Sigmoid colon (tissue), 7 donors: ENCODE data around the gene SHKBP1. TPM values are rescaled to one million over a fixed set of nuclear protein-coding genes. Genes with fewer than 3 reads are reported as not detected.

ENCODE experiments used
- DNase-seq: peaks from one replicate; pipeline ENCODE4 v3.0.0-alpha.2; 2019
- H3K27ac ChIP-seq, 4 donors: fragments of 200-600 bp; sonication (generic); one replicate each; pipeline ENCODE4 v1.5.1; 2016 to 2019; ENCODE audit warnings: mild to moderate bottlenecking in 1 of 4
- H3K27me3 ChIP-seq, 3 donors: fragments of 200-600 bp; sonication (generic); one replicate each; pipeline ENCODE4 v1.5.1; 2019; ENCODE audit warnings: mild to moderate bottlenecking in 1 of 3
- H3K36me3 ChIP-seq, 4 donors: fragments of 200-600 bp; sonication (generic); one replicate each; pipeline ENCODE4 v1.5.1; 2016 to 2019
- H3K4me1 ChIP-seq, 4 donors: fragments of 200-600 bp; sonication (generic); one replicate each; pipeline ENCODE4 v1.5.1; 2017 to 2019
- H3K4me3 ChIP-seq, 4 donors: fragments of 200-600 bp; sonication (generic); one replicate each; pipeline ENCODE4 v1.5.1; 2017 to 2019; ENCODE audit warnings: mild to moderate bottlenecking in 2 of 4, moderate library complexity in 1 of 4
- H3K9me3 ChIP-seq, 4 donors: fragments of 200-600 bp in 3 of 4; sonication (generic) in 3 of 4; one replicate each; pipeline versions ENCODE4 v1.5.1 to v1.6.1; 2013 to 2019
- EP300 ChIP-seq, 4 donors: sonication (generic); formaldehyde crosslinking; IDR thresholded peaks; one replicate each; pipeline ENCODE4 v1.6.1; 2017; ENCODE audit warnings: antibody characterized with exemption in 4 of 4
- POLR2A ChIP-seq, 2 donors: fragments of 450-650 bp; IDR thresholded peaks; one replicate each; pipeline ENCODE4 v1.6.1; 2016; ENCODE audit warnings: antibody characterized with exemption in 2 of 2, mild to moderate bottlenecking in 2 of 2, moderate library complexity in 2 of 2
- POLR2AphosphoS5 ChIP-seq, 4 donors: sonication (generic); formaldehyde crosslinking; IDR thresholded peaks; one replicate each; pipeline ENCODE4 v1.6.1; 2017; ENCODE audit warnings: antibody characterized with exemption in 4 of 4
- WGBS, 2 donors: extraction: QIAGEN DNeasy Blood & Tissue Kit; methylation state at CpG; one replicate each; pipeline ENCODE4 v1.1.7; 2013; 5-methylcytosine and 5-hydroxymethylcytosine counted together
- intact Hi-C: fragments of 100-400 bp; cut with DNase I; formaldehyde crosslinking; loops from one replicate; pipeline ENCODE4 v1.15.1; 2023
- polyA plus RNA-seq, 3 donors: library from polyadenylated mRNA; stranded (reverse); fragments of 200-250 nt; gene quantifications; one replicate each; pipeline ENCODE4 v1.2.3, GENCODE V29; 2013
- total RNA-seq, 4 donors: library from RNA; depleted of rRNA; stranded (reverse); fragments of >200 nt; gene quantifications; one replicate each; pipeline ENCODE4 v1.1.0, GENCODE V29; 2016
- TF ChIP-seq, protein P1 (sequence below), 4 experiments: fragments of 450-650 bp in 3 of 4; fragments of 200-600 bp in 1 of 4; IDR thresholded peaks; one replicate each; pipeline ENCODE4 v1.5.1; 2016 to 2019; ENCODE audit warnings: antibody characterized with exemption in 4 of 4, mild to moderate bottlenecking in 3 of 4, moderate library complexity in 2 of 4
- donor health status: healthy with polysubstance abuse.
- donor health status: Bipolar disorder and iron deficiency.
- donor health status: healthy.

The SHKBP1 gene, protein sequence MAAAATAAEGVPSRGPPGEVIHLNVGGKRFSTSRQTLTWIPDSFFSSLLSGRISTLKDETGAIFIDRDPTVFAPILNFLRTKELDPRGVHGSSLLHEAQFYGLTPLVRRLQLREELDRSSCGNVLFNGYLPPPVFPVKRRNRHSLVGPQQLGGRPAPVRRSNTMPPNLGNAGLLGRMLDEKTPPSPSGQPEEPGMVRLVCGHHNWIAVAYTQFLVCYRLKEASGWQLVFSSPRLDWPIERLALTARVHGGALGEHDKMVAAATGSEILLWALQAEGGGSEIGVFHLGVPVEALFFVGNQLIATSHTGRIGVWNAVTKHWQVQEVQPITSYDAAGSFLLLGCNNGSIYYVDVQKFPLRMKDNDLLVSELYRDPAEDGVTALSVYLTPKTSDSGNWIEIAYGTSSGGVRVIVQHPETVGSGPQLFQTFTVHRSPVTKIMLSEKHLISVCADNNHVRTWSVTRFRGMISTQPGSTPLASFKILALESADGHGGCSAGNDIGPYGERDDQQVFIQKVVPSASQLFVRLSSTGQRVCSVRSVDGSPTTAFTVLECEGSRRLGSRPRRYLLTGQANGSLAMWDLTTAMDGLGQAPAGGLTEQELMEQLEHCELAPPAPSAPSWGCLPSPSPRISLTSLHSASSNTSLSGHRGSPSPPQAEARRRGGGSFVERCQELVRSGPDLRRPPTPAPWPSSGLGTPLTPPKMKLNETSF
- total RNA-seq (10 to 100 TPM; 15.9 to 36.3 (median 33.8) TPM), polyA plus RNA-seq (10 to 100 TPM; 50.2 to 81.0 (median 52.9) TPM)

DNA sequence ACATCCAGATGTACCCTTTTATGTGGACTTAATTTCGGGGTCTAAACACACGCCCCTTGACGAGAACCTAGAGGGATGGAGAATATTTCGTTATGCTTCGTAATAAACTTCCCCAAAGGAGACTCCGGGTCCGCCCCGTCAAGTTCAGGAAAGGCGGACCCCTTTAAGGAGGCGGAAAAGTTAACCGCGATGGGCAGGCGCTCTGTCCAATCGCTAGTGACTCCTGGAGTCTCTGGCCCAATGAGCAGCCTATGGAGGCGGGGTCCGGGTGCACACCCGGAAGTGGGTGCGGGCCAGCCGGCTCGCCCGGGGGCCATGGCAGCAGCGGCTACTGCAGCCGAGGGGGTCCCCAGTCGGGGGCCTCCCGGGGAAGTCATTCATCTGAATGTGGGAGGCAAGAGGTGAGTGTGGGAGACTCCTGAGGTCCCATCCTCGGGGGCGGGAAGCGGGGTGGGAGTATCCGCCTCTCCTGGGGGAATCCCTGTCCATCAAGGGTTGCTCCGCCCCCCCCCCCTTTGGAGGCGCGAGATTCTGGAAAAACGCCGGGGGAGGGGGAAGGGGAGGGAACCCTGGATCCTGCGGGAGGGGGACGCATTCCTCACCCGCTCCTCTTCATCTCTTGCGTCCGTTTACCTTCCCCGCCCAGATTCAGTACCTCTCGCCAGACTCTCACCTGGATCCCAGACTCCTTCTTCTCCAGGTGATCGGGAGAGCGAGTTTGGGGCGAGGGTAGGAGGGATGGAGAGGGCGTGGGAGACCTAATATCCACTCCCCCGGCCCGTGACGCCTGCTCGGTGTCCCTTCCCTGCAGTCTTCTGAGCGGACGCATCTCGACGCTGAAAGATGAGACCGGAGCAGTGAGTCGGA is at the start of gene SHKBP1:
Gene SHKBP1 (plus strand): TSS at position 289 of the 867 bp plus-strand sequence. CDS start 27 bp downstream, at position 316.
- peak; percentile 98 for DNase-seq
- Histone ChIP-seq H3K4me1 (peaks cover 0 to 26% (median 14%) of the 10 kb centered on the region in 4 donors), H3K36me3 (peaks cover 0 to 19% (median 10%) of the 10 kb centered on the region in 4 donors), H3K4me3 (peak within 1 kb of the TSS; percentile 65 to 92 (median 83)), H3K9me3 (no peaks in the 10 kb centered on the region), H3K27ac (peak within 1 kb of the TSS; percentile 77 to 87 (median 84)), H3K27me3 (no peaks in the 10 kb centered on the region)
- WGBS, 2 donors = 1 to 2% methylated on average over 54 to 55 of the region's 55 CpGs
- intact Hi-C loops = loop anchor here (2.0 kb wide), 1 partner anchor 20 kb away; no protein-coding TSS in a partner anchor
- TF ChIP-seq POLR2A (IDR thresholded peaks at IDR 0.05) (peak; percentile 40 to 51), POLR2AphosphoS5 (IDR thresholded peaks at IDR 0.05) (peak; percentile 38 to 81 (median 73)), EP300 (IDR thresholded peaks at IDR 0.05) (no peak)

DNA sequence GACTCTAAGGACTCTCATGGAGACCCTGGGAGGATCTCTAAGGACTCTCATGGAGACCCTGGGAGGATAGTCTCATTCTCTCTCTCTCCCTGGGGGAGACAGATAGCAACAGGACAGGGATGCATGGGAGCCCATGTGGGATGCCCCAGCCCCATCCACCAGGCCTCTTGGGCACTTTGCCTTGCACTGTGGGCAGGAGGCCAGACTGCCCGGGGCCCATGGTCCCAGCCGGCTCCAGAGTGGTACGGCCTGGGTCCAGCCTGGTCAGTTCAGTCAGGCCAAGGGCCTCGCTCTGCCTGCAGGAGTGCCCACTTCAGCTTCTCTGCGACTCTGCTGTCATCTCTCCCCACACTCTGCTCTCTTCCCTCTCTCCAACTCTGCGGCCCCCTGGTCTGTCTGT is 48.6 kb upstream of the SHKBP1 start:
- Histone ChIP-seq H3K36me3 (no peaks in the 10 kb centered on the region), H3K27me3 (peaks cover 0 to 6% (median 6%) of the 10 kb centered on the region in 3 donors), H3K9me3 (no peaks in the 10 kb centered on the region), H3K4me1 (peaks cover 0 to 18% (median 15%) of the 10 kb centered on the region in 4 donors), H3K27ac (no peak overlapping the region), H3K4me3 (no peak overlapping the region)
- 79 to 89% methylated on average over 6 of the region's 6 CpGs for WGBS, 2 donors
- intact Hi-C loops = loop anchor here (2.0 to 10.0 kb wide), 5 partner anchors 43 to 223 kb away; partner anchors contain the start of genes BLVRB and SPTBN4
- TF ChIP-seq, protein P1, sequence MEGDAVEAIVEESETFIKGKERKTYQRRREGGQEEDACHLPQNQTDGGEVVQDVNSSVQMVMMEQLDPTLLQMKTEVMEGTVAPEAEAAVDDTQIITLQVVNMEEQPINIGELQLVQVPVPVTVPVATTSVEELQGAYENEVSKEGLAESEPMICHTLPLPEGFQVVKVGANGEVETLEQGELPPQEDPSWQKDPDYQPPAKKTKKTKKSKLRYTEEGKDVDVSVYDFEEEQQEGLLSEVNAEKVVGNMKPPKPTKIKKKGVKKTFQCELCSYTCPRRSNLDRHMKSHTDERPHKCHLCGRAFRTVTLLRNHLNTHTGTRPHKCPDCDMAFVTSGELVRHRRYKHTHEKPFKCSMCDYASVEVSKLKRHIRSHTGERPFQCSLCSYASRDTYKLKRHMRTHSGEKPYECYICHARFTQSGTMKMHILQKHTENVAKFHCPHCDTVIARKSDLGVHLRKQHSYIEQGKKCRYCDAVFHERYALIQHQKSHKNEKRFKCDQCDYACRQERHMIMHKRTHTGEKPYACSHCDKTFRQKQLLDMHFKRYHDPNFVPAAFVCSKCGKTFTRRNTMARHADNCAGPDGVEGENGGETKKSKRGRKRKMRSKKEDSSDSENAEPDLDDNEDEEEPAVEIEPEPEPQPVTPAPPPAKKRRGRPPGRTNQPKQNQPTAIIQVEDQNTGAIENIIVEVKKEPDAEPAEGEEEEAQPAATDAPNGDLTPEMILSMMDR (IDR thresholded peaks at IDR 0.05) = no peak
- TF ChIP-seq POLR2A (IDR thresholded peaks at IDR 0.05) (no peak), EP300 (IDR thresholded peaks at IDR 0.05) (no peak)
- no peak for DNase-seq

DNA sequence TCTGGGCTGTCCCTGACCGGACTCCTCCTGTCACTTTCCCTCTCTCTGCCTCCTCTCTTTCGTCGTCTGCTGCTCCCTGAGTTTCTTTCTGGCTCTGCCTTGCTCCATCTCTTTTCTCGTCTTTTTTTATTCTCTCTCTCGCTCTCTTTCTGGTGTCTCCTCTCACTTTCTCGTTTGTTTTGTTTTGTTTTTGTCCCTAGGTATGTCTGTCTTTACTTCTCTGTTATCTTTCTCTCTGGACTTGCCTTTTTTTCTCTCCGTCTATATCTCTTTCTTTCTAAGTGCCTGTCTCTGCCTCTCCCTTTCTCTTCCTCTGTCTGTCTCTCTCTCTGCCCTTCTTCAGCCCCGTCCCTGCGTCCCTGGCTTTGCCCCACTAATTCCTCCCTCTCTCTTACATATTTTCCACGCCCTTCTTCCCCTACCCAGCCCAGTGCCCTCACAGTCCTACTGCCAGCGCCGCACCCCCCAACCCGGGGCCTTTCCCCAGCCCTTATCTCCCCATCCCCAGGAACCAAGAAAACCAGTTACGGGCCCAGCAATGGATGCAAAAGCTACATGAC is 48.1 kb upstream of the SHKBP1 start:
- H3K36me3 ChIP-seq = no peaks in the 10 kb centered on the region
- H3K9me3 ChIP-seq = no peaks in the 10 kb centered on the region
- no peak overlapping the region for H3K27ac ChIP-seq
- intact Hi-C loops = loop anchor here (1.0 to 10.0 kb wide), 6 partner anchors 42 to 224 kb away; partner anchors contain the start of genes BLVRB and SPTBN4
- TF ChIP-seq EP300 (IDR thresholded peaks at IDR 0.05) = no peak
- no peak for TF ChIP-seq POLR2AphosphoS5 (IDR thresholded peaks at IDR 0.05)
- TF ChIP-seq, protein P1 (IDR thresholded peaks at IDR 0.05) = no peak
- TF ChIP-seq POLR2A (IDR thresholded peaks at IDR 0.05) = no peak
- peaks cover 0 to 18% (median 15%) of the 10 kb centered on the region in 4 donors for H3K4me1 ChIP-seq
- 65 to 73% methylated on average over 14 of the region's 14 CpGs for WGBS, 2 donors
- DNase-seq = no peak
- H3K4me3 ChIP-seq = no peak overlapping the region
- H3K27me3 ChIP-seq = peaks cover 0 to 6% (median 6%) of the 10 kb centered on the region in 3 donors

DNA sequence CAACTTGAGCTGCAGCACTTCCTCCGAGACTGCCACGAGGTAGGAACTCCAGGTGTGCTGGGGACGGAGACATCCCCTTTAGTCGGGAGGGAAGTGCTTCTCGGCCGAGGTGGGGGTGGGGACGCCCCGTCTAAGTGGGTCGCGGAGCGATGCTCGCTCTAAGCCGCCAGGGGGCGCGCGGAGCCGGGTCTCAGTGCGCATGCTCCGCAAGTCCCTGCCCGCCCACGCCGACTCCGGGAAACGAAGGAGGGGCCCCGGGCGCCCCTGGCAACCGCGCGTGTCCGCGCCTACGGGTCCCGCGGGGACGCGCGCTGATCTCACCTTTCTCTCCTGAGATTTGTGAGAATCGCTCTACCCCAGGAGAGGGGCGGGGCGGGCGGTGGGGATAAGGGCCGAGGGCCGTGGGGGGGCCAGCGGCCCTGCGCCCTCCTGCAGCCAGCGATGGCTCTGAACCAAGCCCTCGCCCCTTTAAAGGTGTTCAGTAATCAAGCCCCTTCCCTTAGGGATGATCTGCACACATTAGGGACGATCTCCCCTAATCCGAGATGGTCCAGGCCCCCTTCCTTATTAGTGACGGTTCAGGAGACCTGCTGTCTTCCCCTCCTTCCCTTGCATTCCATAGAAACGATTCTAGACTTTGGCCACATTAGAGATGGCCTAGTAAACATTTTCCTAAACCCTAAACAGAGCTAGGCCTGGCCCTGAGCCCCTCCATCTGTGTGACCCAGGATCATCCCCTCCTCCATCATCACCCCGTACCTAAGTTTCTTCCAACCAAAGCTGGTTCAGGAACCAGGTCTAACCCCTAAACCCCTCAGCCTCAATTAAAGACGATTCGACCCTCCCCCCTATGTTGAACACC is 47.3 kb upstream of the SHKBP1 start:
- 2 to 3% methylated on average over 54 of the region's 54 CpGs for WGBS, 2 donors

More for the DNA sequence above, 47.3 kb upstream of the SHKBP1 start:
- Histone ChIP-seq H3K4me1 (peaks cover 0 to 18% (median 15%) of the 10 kb centered on the region in 4 donors), H3K4me3 (peak overlapping the region; percentile 20 to 61 (median 56)), H3K9me3 (peaks cover 0 to 4% (median 0%) of the 10 kb centered on the region in 4 donors), H3K27ac (peak overlapping the region in 3 of 4 donors; percentile 43 to 55 (median 52)), H3K27me3 (peaks cover 0 to 6% (median 6%) of the 10 kb centered on the region in 3 donors), H3K36me3 (peaks cover 0 to 5% (median 0%) of the 10 kb centered on the region in 4 donors)
- DNase-seq = peak; percentile 92
- intact Hi-C loops = loop anchor here (1.0 to 10.0 kb wide), 6 partner anchors 41 to 225 kb away; partner anchors contain the start of genes BLVRB and SPTBN4
- TF ChIP-seq, protein P1 (IDR thresholded peaks at IDR 0.05) = peak; percentile 94 to 96 (median 94)
- no peak for TF ChIP-seq EP300 (IDR thresholded peaks at IDR 0.05)
- TF ChIP-seq POLR2AphosphoS5 (IDR thresholded peaks at IDR 0.05) = peak in 1 of 4 donors; percentile 50
- TF ChIP-seq POLR2A (IDR thresholded peaks at IDR 0.05) = no peak
